Spleen (tissue), 7 donors: ENCODE measurements around the gene NSL1.

Experiments used
- POLR2A ChIP-seq, 3 donors: fragments of 450-650 bp; IDR thresholded peaks; one replicate each; pipeline ENCODE4 v1.5.1; 2017; ENCODE audit warnings: antibody characterized with exemption in 3 of 3, mild to moderate bottlenecking in 1 of 3
- POLR2AphosphoS5 ChIP-seq, 3 donors: sonication (generic); formaldehyde crosslinking; IDR thresholded peaks; one replicate each; pipeline ENCODE4 v1.5.1; 2017; ENCODE audit warnings: antibody characterized with exemption in 3 of 3
- TF ChIP-seq, protein P1 (sequence below), 11 experiments: fragments of 200-600 bp in 7 of 11; fragments of 450-650 bp in 4 of 11; sonication (generic) in 4 of 11; IDR thresholded peaks in 8 of 11; conservative IDR thresholded peaks in 3 of 11; 1 replicate in 7 of 11; 2 replicates in 4 of 11; pipeline versions ENCODE4 v1.4.0 to v1.8.0; 2016 to 2021; ENCODE audit warnings: antibody characterized with exemption in 11 of 11, inconsistent platforms in 4 of 11, mild to moderate bottlenecking in 1 of 11
- donor health status: DM: no; HTN: no; CAD: no; lungs with moderate emphysema.
- donor health status: DM: no; HTN: no; CAD: no.
- donor health status: DM: no; HTN: no; CAD: no.

DNA sequence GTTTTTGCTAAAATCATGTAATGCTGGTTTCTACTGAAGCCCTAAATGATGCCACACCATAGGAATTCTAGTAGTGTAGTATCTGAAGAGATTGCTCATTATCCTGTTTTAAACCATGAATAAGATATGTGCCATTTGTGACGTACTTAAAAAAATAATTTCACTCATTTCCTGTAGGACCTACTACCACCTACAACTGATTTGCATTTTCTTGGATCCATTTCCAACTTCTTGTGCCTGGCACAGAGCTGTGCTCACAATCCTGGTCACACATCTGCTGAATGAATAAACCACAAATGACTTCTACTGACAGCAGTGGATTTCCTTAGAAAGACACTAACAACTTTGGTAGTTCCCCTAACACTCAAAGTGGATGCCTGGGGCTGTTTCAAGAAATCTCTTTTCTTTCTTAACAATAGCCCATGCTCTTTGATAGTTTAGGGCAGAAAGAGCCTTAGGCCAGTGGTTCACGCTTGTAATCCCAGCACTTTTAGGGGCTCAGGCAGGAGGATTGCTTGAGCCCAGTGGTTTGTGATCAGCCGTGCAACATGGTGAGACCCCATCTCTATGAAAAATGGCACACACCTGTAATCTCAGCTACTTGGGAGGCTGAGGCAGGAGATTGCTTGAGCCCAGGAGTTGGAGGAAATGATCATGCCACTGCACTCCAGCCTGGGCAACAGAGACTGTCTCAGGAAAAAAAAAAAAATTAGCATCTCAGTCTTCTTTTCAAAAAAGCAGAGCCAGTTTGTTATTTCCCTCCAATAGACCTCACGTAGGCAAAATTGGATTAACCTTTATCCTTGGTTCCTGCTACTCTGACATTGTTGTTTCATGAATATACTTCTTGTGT, 78.9 kb downstream of the NSL1 start:
- TF ChIP-seq, protein P1, sequence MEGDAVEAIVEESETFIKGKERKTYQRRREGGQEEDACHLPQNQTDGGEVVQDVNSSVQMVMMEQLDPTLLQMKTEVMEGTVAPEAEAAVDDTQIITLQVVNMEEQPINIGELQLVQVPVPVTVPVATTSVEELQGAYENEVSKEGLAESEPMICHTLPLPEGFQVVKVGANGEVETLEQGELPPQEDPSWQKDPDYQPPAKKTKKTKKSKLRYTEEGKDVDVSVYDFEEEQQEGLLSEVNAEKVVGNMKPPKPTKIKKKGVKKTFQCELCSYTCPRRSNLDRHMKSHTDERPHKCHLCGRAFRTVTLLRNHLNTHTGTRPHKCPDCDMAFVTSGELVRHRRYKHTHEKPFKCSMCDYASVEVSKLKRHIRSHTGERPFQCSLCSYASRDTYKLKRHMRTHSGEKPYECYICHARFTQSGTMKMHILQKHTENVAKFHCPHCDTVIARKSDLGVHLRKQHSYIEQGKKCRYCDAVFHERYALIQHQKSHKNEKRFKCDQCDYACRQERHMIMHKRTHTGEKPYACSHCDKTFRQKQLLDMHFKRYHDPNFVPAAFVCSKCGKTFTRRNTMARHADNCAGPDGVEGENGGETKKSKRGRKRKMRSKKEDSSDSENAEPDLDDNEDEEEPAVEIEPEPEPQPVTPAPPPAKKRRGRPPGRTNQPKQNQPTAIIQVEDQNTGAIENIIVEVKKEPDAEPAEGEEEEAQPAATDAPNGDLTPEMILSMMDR (IDR thresholded peaks at IDR 0.05 in 8 of 11, conservative IDR thresholded peaks at IDR 0.05 in 3 of 11), result no peak
- TF ChIP-seq POLR2A (IDR thresholded peaks at IDR 0.05) (no peak), POLR2AphosphoS5 (IDR thresholded peaks at IDR 0.05) (no peak)
